ENCODE results near the gene WASHC2C. TPM values are rescaled to one million over a fixed set of nuclear protein-coding genes. Genes with fewer than 3 reads are reported as not detected.
A peak's percentile ranks its signal among the peaks of the same experiment; 100 is the strongest.
"Not testable (repeated sequence)": the region's sequence is repeated elsewhere in the genome, so short reads cannot be mapped to it uniquely, and the experiment has no call there.

WASHC2C gene
- total RNA-seq, 1 experiment from 2014 or later = 73.6 TPM

DNA sequence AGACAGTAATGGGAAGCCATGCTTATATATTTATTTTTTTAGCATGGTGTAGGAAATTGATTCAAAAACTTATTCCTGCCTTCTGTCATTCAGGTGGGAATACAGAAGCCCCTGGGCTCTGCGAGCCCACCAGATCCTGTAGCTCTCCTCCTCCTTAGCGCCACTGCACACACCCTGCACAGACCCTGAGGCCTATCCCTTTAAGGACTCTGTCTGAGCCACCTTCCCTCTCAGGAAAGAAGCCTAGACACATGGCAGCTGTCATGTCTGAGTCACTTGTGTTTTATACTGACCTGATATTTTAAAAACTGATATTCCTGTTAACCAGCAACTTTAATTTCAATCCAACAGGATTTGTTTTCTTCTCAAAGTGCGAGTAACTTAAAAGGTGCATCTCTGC is 36.0 kb downstream of the WASHC2C start:
- H3K27ac ChIP-seq (ENCODE audit: low read length); POLR2A ChIA-PET; H3K4me1 ChIP-seq (ENCODE audit: control insufficient read depth, insufficient read depth, low read length); H3K4me3 ChIP-seq (ENCODE audit: low read depth in 2 of 2, low read length in 2 of 2); H3K27me3 ChIP-seq (ENCODE audit: control insufficient read depth, insufficient read depth, low read length); CTCF ChIA-PET; in situ Hi-C loops (cut with HindIII; ENCODE audit: low pct_unique_long_range_greater_than_20kb, low sequenced_read_pairs); H3K36me3 ChIP-seq (ENCODE audit: control insufficient read depth, insufficient read depth, low read length); BruUV-seq (replicated peaks); intact Hi-C loops (cut with micrococcal nuclease; ENCODE audit: unreplicated experiment); H3K9me3 ChIP-seq (ENCODE audit: control insufficient read depth, insufficient read depth, low read depth, low read length); DNase-seq (ENCODE audit: low read depth, low spot score): not testable (repeated sequence)
- ATAC-seq = peak; percentile 60; the same call in 1 of the 2 replicates

DNA sequence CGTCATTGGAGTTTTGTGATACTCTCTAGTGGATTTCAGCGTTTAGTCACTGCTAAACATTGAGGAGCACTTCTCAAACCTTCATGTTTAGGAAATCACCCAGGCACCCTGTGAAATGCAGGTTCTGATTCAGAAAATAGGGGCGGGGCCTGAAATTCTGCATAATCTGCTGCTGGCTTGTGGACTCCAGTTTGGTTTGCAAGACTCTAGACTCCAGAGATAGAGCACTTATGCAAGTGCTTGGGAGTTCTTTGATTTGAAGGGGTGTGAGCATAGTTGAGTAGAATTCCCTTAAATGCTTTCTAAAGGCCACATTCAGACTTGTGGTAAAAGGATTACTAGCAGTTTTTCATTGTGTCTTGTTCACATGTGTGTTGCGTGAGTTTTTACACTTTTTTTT is 41.3 kb downstream of the WASHC2C start:
- H3K4me1 ChIP-seq (ENCODE audit: control insufficient read depth, insufficient read depth, low read length); H3K9me3 ChIP-seq (ENCODE audit: control insufficient read depth, insufficient read depth, low read depth, low read length); intact Hi-C loops (cut with micrococcal nuclease; ENCODE audit: unreplicated experiment); in situ Hi-C loops (cut with HindIII; ENCODE audit: low pct_unique_long_range_greater_than_20kb, low sequenced_read_pairs); POLR2A ChIA-PET; H3K4me3 ChIP-seq (ENCODE audit: low read depth in 2 of 2, low read length in 2 of 2); H3K36me3 ChIP-seq (ENCODE audit: control insufficient read depth, insufficient read depth, low read length); H3K27ac ChIP-seq (ENCODE audit: low read length); BruUV-seq (replicated peaks); ATAC-seq; DNase-seq (ENCODE audit: low read depth, low spot score); CTCF ChIA-PET; H3K27me3 ChIP-seq (ENCODE audit: control insufficient read depth, insufficient read depth, low read length): not testable (repeated sequence)

DNA sequence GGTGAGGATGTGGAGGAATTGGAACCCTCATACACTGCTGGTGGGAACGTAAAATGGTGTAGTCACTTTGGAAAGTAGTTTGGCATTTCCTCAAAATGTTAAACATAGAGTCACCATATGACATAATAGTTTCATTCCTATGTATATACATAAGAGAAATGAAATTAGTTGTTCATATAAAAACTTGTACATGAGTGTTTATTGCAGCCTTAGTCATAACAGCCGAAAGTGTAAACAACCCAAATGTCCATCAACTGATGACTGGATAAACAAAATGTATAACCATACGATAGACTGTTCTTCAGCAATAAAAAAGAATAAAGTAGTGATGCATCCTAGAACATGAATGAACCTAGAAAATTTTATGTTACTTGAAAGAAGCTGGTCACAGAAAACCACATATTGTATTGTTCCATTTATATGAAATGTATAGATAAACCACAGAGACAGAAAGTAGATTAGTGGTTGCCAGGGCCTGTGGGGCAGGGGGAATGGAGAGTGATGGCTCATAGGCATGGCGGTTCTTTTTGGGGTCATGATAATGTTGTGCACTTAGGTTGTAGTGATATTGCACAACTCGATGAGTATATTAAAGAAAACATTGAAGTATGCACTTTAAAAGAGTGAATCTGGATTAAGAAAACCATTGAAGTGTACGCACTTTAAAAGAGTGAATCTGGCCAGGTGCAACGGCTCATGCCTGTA is 44.8 kb downstream of the WASHC2C start:
- intact Hi-C loops (cut with micrococcal nuclease; ENCODE audit: unreplicated experiment); H3K36me3 ChIP-seq (ENCODE audit: control insufficient read depth, insufficient read depth, low read length); CTCF ChIA-PET; H3K4me1 ChIP-seq (ENCODE audit: control insufficient read depth, insufficient read depth, low read length); H3K27ac ChIP-seq (ENCODE audit: low read length); H3K27me3 ChIP-seq (ENCODE audit: control insufficient read depth, insufficient read depth, low read length); H3K4me3 ChIP-seq (ENCODE audit: low read depth in 2 of 2, low read length in 2 of 2); POLR2A ChIA-PET; ATAC-seq; H3K9me3 ChIP-seq (ENCODE audit: control insufficient read depth, insufficient read depth, low read depth, low read length); DNase-seq (ENCODE audit: low read depth, low spot score); in situ Hi-C loops (cut with HindIII; ENCODE audit: low pct_unique_long_range_greater_than_20kb, low sequenced_read_pairs): not testable (repeated sequence)
- TSS peak; percentile 32 for BruUV-seq (replicated peaks)

GRCh38 chr10:45786217-45786616 is 59.2 kb downstream of the WASHC2C start:
- intact Hi-C loops (cut with micrococcal nuclease; ENCODE audit: unreplicated experiment); in situ Hi-C loops (cut with HindIII; ENCODE audit: low pct_unique_long_range_greater_than_20kb, low sequenced_read_pairs); H3K4me3 ChIP-seq (ENCODE audit: low read depth in 2 of 2, low read length in 2 of 2); DNase-seq (ENCODE audit: low read depth, low spot score); H3K9me3 ChIP-seq (ENCODE audit: control insufficient read depth, insufficient read depth, low read depth, low read length); H3K4me1 ChIP-seq (ENCODE audit: control insufficient read depth, insufficient read depth, low read length); CTCF ChIA-PET; BruUV-seq (replicated peaks); H3K27ac ChIP-seq (ENCODE audit: low read length); H3K36me3 ChIP-seq (ENCODE audit: control insufficient read depth, insufficient read depth, low read length); H3K27me3 ChIP-seq (ENCODE audit: control insufficient read depth, insufficient read depth, low read length); POLR2A ChIA-PET; ATAC-seq: not testable (repeated sequence)

- H3K4me1 ChIP-seq (ENCODE audit: control insufficient read depth, insufficient read depth, low read length); CTCF ChIA-PET; ATAC-seq; H3K4me3 ChIP-seq (ENCODE audit: low read depth in 2 of 2, low read length in 2 of 2); DNase-seq (ENCODE audit: low read depth, low spot score); H3K36me3 ChIP-seq (ENCODE audit: control insufficient read depth, insufficient read depth, low read length); H3K27me3 ChIP-seq (ENCODE audit: control insufficient read depth, insufficient read depth, low read length); H3K9me3 ChIP-seq (ENCODE audit: control insufficient read depth, insufficient read depth, low read depth, low read length); intact Hi-C loops (cut with micrococcal nuclease; ENCODE audit: unreplicated experiment); POLR2A ChIA-PET; in situ Hi-C loops (cut with HindIII; ENCODE audit: low pct_unique_long_range_greater_than_20kb, low sequenced_read_pairs); BruUV-seq (replicated peaks); H3K27ac ChIP-seq (ENCODE audit: low read length): not testable (repeated sequence)
Measured at GRCh38 chr10:45787212-45787741, 60.2 kb downstream of the WASHC2C start.

- H3K27me3 ChIP-seq (ENCODE audit: control insufficient read depth, insufficient read depth, low read length); CTCF ChIA-PET; in situ Hi-C loops (cut with HindIII; ENCODE audit: low pct_unique_long_range_greater_than_20kb, low sequenced_read_pairs); H3K36me3 ChIP-seq (ENCODE audit: control insufficient read depth, insufficient read depth, low read length); H3K4me3 ChIP-seq (ENCODE audit: low read depth in 2 of 2, low read length in 2 of 2); ATAC-seq; BruUV-seq (replicated peaks); H3K4me1 ChIP-seq (ENCODE audit: control insufficient read depth, insufficient read depth, low read length); H3K27ac ChIP-seq (ENCODE audit: low read length); POLR2A ChIA-PET; intact Hi-C loops (cut with micrococcal nuclease; ENCODE audit: unreplicated experiment); DNase-seq (ENCODE audit: low read depth, low spot score); H3K9me3 ChIP-seq (ENCODE audit: control insufficient read depth, insufficient read depth, low read depth, low read length): not testable (repeated sequence)
Measured at GRCh38 chr10:45789991-45790390, 62.9 kb downstream of the WASHC2C start.

GRCh38 chr10:45790694-45791426 is 63.8 kb downstream of the WASHC2C start:
- in situ Hi-C loops (cut with HindIII; ENCODE audit: low pct_unique_long_range_greater_than_20kb, low sequenced_read_pairs); H3K4me3 ChIP-seq (ENCODE audit: low read depth in 2 of 2, low read length in 2 of 2); H3K9me3 ChIP-seq (ENCODE audit: control insufficient read depth, insufficient read depth, low read depth, low read length); H3K4me1 ChIP-seq (ENCODE audit: control insufficient read depth, insufficient read depth, low read length); intact Hi-C loops (cut with micrococcal nuclease; ENCODE audit: unreplicated experiment); H3K27me3 ChIP-seq (ENCODE audit: control insufficient read depth, insufficient read depth, low read length); CTCF ChIA-PET; H3K36me3 ChIP-seq (ENCODE audit: control insufficient read depth, insufficient read depth, low read length); BruUV-seq (replicated peaks); H3K27ac ChIP-seq (ENCODE audit: low read length); ATAC-seq; POLR2A ChIA-PET; DNase-seq (ENCODE audit: low read depth, low spot score): not testable (repeated sequence)
